ENCODE results near the gene SLC25A20.

DNA sequence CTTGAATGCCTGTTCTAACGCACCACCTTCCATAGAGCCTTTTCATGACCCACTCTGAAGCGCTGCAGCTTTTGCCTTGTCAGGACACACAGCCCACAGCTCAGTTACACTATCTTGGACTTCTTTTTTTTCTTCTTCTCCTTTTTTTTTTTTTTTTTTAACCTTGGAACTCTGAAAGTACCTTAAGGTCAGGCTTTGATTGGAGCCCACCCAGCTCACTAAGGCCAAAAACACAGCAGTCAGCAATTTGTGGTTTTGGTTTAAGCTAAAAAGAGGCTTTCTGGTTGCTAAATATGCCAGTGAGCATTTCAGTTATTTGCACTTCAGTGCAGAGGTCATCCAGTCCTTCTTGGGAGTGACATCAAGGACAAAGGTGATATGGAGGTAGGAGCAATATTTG lies 1.7 kb downstream of the SLC25A20 start:
- TF ChIP-seq, protein P1, sequence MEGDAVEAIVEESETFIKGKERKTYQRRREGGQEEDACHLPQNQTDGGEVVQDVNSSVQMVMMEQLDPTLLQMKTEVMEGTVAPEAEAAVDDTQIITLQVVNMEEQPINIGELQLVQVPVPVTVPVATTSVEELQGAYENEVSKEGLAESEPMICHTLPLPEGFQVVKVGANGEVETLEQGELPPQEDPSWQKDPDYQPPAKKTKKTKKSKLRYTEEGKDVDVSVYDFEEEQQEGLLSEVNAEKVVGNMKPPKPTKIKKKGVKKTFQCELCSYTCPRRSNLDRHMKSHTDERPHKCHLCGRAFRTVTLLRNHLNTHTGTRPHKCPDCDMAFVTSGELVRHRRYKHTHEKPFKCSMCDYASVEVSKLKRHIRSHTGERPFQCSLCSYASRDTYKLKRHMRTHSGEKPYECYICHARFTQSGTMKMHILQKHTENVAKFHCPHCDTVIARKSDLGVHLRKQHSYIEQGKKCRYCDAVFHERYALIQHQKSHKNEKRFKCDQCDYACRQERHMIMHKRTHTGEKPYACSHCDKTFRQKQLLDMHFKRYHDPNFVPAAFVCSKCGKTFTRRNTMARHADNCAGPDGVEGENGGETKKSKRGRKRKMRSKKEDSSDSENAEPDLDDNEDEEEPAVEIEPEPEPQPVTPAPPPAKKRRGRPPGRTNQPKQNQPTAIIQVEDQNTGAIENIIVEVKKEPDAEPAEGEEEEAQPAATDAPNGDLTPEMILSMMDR (conservative IDR thresholded peaks at IDR 0.05): no peak
- no peak for TF ChIP-seq ZFX (IDR thresholded peaks at IDR 0.05)

Data from C4-2B (cell line).